ENCODE data around the gene ZNF317.

Gene ZNF317

GRCh38 chr19:9140159-9140874 lies at the start of gene ZNF317:
Gene ZNF317 (plus strand): TSS chr19:9140397. CDS start chr19:9156017, 15,620 bp downstream.
- DNase-seq (ENCODE audit: low spot score), result peak; percentile 93

GRCh38 chr19:9107375-9107774 lies 32.8 kb upstream of the ZNF317 start, which contains the start of gene OR7G2:
Gene OR7G2 (minus strand): TSS chr19:9107475. CDS start chr19:9103243, 4,232 bp downstream.
- no peak for DNase-seq (ENCODE audit: low spot score)

DNA sequence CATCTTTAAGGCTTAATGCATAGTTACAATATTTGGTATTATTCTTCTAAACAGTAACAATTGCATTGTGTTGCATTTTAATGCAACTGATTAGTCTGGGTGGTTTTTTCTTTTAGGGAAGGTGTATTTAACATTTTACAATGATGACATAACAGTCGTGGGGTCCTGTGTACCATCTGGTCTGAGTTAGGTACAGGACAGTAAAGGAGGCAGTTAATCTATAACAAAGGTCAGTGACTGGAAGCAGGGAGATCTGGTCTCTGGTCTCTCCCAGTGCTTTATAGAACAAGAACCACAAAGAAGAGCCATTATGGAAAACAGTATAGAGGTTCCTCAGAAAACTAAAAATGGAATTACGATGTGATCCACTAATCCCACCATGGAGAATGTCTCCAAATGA lies 30.2 kb upstream of the ZNF317 start:
- no peak for DNase-seq (ENCODE audit: low spot score)

GRCh38 chr19:9115307-9115813 lies 24.8 kb upstream of the ZNF317 start, which contains the start of gene OR7G1:
Gene OR7G1 (minus strand): TSS chr19:9115763. CDS start chr19:9115763, 0 bp downstream.
- DNase-seq (ENCODE audit: low spot score), result no peak

GRCh38 chr19:9116547-9116946 lies 23.6 kb upstream of the ZNF317 start:
- DNase-seq (ENCODE audit: low spot score), result no peak

GRCh38 chr19:9126900-9127405 lies 13.2 kb upstream of the ZNF317 start, which contains the start of gene OR7G3:
Gene OR7G3 (minus strand): TSS chr19:9126950. CDS start chr19:9126950, 0 bp downstream.
- no peak for DNase-seq (ENCODE audit: low spot score)

DNA sequence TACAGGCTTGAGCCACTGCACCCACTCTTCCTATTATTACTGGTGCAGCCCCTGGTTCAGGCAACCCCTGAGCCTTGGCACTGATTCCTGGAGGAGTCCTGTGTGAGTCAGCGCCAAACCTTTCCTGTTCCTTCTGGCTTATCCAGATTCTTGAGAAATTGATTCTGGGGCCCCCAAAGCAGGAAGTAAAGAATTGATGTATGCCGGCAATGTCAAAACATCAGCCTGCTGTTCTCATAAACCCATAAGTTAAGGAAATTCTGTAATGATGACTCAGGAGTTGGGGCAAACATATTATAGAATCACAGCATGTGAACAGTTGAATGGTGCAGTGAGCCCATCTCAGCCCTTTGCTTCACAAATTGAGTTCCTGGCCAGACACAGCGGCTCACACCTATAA lies 12.0 kb upstream of the ZNF317 start:
- DNase-seq (ENCODE audit: low spot score), result no peak

GRCh38 chr19:9130965-9131364 lies 9.2 kb upstream of the ZNF317 start:
- DNase-seq (ENCODE audit: low spot score), result no peak

- no peak for DNase-seq (ENCODE audit: low spot score)
These were observed 7.8 kb upstream of the ZNF317 start for GRCh38 chr19:9132422-9132821.

DNA sequence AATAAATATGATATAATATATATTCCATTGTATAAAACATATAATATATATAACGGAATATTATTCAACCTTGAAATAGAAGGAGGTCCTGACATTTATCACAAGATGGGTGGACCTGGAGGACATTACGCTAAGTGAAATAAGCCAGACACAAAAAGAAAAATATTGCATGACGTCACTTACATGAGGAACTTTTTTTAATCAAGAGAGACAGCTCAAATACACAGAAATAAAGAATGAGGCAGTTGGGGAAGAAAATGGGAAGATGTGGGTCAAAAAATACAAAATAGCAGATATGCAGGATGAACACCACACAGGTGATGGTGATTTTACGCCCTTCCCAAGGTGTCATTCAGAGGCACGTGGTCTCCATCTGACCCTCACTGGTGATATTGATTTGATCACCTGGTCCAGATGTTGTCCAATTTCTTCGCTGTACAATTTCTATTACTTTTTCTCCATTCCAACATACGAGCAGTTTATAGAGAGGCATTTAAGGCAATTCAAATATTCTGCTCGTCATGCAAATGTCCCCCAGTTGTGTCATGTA lies 513 bp upstream of the ZNF317 start:
- DNase-seq (ENCODE audit: low spot score), result no peak

DNA sequence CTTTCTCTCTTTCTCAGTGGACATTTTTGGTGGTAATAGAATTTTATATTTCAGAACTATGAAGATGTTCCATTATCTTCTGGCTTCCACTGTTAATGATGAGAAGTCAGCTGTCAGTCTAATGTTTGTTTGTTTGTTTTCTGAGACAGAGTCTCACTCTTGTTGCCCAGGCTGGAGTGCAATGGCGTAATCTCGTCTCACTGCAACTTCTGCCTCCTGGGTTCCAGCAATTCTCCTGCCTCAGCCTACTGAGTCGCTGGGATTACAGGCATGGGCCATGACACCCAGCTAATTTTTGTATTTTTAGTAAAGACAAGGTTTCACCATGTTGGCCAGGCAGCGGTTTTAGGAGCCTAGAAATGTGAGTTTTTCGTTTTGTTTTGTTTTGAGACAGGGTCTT lies 4.7 kb downstream of the ZNF317 start:
- DNase-seq (ENCODE audit: low spot score), result no peak

DNA sequence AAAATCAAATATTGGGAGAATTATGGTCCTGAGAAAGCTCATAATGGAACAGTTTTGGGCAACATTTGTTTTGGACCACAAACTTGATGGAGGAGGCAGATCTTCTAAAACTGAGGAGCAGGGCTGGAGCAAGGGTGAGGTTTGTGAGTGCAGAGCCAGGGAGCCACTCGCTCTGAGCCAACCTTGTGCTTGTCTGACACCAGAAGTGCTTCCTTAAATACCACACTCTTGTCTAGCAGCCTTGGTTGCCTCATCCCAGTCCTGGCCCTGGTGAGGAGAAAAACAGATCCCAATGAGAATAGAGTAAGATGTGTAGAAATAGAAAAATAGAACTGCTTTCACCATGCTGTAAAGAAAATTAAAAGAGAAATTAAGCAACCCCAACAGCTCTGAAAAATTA lies 6.7 kb downstream of the ZNF317 start:
- DNase-seq (ENCODE audit: low spot score), result no peak

GRCh38 chr19:9148697-9149096 lies 8.5 kb downstream of the ZNF317 start:
- no peak for DNase-seq (ENCODE audit: low spot score)

- no peak for DNase-seq (ENCODE audit: low spot score)
These were observed 9.8 kb downstream of the ZNF317 start for GRCh38 chr19:9149997-9150396.

GRCh38 chr19:9150650-9151049 lies 10.5 kb downstream of the ZNF317 start:
- no peak for DNase-seq (ENCODE audit: low spot score)

DNA sequence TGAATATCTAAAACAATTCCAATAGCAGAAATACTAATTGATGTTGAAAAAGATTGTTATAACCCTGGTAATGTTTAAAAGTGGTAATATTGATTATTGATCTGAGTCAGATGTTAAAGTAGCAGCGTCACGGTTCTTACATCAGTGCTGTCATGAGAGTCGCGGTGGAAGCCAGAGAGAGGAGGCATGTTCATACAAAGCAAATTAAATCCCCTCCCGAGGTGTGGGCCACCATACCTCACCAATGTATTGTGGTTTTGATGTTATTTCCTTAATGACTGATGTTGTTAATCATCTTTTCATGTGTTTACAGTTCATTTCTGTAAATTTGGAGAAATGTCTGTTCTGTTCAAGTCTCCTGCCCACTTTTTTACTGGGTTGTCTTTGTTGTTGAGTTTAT lies 11.2 kb downstream of the ZNF317 start:
- no peak for DNase-seq (ENCODE audit: low spot score)

DNA sequence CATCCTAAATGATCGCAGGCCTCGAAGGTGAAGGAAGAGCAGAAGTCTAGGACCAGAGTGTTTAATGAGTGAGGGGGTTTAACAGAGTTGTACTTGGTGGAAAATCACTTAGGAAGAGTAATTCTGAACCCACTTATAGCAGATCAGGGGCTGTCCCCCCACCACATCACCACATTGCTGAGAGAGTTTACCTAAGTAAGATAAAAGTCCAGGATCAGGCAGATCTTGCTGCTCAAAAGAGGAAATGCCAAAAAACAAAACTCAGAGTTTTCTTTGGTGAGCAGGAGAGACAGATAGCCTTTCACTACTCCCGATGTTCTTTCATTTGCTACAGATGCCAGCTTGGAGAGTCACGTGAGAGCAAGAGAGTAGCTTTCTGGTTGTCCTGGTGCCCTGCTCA lies 15.4 kb downstream of the ZNF317 start:
- no peak for DNase-seq (ENCODE audit: low spot score)

GRCh38 chr19:9156304-9156703 lies 16.1 kb downstream of the ZNF317 start:
- no peak for DNase-seq (ENCODE audit: low spot score)

DNA sequence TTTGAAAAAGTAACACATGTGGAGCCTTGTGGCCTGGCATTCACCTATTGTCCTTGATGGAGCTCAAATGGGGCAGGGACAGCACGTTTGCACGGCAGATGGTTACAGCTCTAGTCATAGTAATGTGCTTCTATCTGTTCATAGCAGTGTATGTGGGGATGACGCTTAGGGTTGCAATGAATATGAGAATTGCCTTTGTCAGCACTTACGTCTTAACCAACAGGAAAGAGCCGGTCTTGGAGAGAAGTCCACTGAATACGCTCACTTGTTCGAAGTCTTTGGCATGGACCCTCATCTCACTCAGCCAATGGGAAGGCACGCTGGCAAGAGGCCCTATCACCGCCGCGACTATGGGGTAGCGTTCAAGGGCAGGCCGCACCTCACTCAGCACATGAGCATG lies 19.7 kb downstream of the ZNF317 start:
- no peak for DNase-seq (ENCODE audit: low spot score)

GRCh38 chr19:9161427-9161826 lies 21.2 kb downstream of the ZNF317 start:
- no peak for DNase-seq (ENCODE audit: low spot score)

DNA sequence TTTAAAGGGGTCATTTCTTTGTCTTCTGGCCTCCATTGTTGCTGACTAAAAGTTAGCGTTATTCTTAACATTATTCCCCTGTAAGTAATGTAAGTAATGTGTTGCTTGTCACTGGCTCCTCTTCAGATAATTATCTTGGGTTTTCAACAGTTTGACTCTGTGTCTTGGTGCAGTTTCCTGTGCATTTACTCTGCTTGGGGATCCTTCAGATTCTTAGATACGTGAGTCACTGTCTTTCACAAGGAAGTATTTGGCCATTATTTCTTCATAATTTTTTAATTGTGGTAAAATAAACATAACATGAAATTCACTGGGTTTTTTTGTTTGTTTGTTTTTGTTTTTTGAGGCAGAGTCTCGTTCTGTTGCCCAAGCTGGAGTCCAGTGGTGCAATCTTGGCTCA lies 25.1 kb downstream of the ZNF317 start:
- DNase-seq (ENCODE audit: low spot score), result no peak

GRCh38 chr19:9166846-9167245 lies 26.6 kb downstream of the ZNF317 start:
- no peak for DNase-seq (ENCODE audit: low spot score)

DNA sequence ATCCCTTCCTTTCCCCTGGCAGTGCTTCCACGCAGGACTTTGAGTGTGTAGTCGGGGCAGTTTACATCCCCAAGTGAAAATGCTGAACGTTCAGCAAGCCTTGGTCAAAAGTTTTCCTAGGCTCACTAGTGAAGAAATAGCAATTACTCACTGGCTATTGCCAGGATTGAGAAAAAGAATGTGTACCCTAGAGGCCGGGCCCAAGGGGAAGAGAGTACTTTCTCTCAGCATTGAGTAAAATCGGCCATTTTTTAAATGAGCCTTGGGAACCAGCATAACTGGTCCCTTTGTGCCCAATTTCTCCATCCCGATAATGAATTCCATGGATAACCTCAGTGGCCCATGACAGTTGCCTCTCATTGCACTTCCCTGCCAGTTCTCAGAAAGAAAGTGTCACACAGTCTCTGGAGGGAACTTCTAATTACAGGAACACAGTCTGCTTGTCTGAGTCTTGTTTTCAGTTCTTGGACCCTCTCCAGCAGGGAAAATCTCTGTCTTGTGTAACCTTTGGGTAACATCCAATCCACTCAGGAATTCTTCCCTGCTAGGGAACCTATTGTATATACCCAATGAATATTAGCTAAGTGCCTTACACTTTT lies 31.3 kb downstream of the ZNF317 start:
- no peak for DNase-seq (ENCODE audit: low spot score)

Measured in putamen (tissue), 1 donor.